ENCODE results near the gene KIAA1958. TPM values are rescaled to one million over a fixed set of nuclear protein-coding genes. Genes with fewer than 3 reads are reported as not detected.
"Not testable (repeated sequence)": the region's sequence is repeated elsewhere in the genome, so short reads cannot be mapped to it uniquely, and the experiment has no call there.

KIAA1958 gene
- total RNA-seq, 5 donors from 2014 or later (not counting 1 experiment from before 2014, with no cell fraction given): 4.6 to 6.4 (median 6.2) TPM

- H3K36me3 ChIP-seq (ENCODE audit: control insufficient read depth in 2 of 2, extremely low read depth in 1 of 2, insufficient read depth in 1 of 2, low read length in 1 of 2): no peaks in the 10 kb centered on the region
- no peaks in the 10 kb centered on the region for H3K9me3 ChIP-seq
- peaks cover 0 to 7% (median 0%) of the 10 kb centered on the region in 3 donors for H3K4me1 Mint-ChIP-seq
- DNase-seq (no peak), ATAC-seq (replicated peaks in 1 of 4) (no peak)
- no peak overlapping the region for H3K27ac ChIP-seq (ENCODE audit: low read length)
- no peaks in the 10 kb centered on the region for H3K27me3 ChIP-seq (replicated peaks in 1 of 2; ENCODE audit: control insufficient read depth in 2 of 2, extremely low read depth in 1 of 2, insufficient read depth in 2 of 2, low read length in 1 of 2)
- no peaks in the 10 kb centered on the region for H3K36me3 Mint-ChIP-seq
- H3K27me3 Mint-ChIP-seq: no peaks in the 10 kb centered on the region
- WGBS (ENCODE audit: insufficient coverage): no CpG with 5 or more reads among the region's 2 CpGs
- ChIA-PET POLR2A (no interaction called here), CTCF (interaction anchor here (0.6 kb wide), 2 partner anchors 23 to 129 kb away, joined by 4 to 5 read pairs; no protein-coding TSS in a partner anchor)
- no peaks in the 10 kb centered on the region for H3K9me3 Mint-ChIP-seq
- no peak overlapping the region for H3K27ac Mint-ChIP-seq
- no peak overlapping the region for H3K4me3 Mint-ChIP-seq
- H3K4me3 ChIP-seq (ENCODE audit: control insufficient read depth in 1 of 2, extremely low read depth in 1 of 2, low read length in 1 of 2): no peak overlapping the region
- H3K4me1 ChIP-seq (ENCODE audit: control insufficient read depth in 1 of 2, extremely low read depth in 1 of 2, insufficient read depth in 2 of 2, low read length in 2 of 2): no peaks in the 10 kb centered on the region
These were observed 21.8 kb downstream of the KIAA1958 start for GRCh38 chr9:112508377-112508776.

- POLR2A ChIA-PET: interaction anchor here in 1 of 2 donors (0.7 kb wide), 1 partner anchor 28 kb away, joined by 4 read pairs; no protein-coding TSS in a partner anchor
- H3K4me3 Mint-ChIP-seq; H3K4me3 ChIP-seq (ENCODE audit: control insufficient read depth in 1 of 2, extremely low read depth in 1 of 2, low read length in 1 of 2); H3K9me3 Mint-ChIP-seq; H3K9me3 ChIP-seq; H3K27ac ChIP-seq (ENCODE audit: low read length); H3K4me1 Mint-ChIP-seq; CTCF ChIA-PET; DNase-seq; H3K27ac Mint-ChIP-seq; H3K27me3 Mint-ChIP-seq; H3K36me3 Mint-ChIP-seq; H3K36me3 ChIP-seq (ENCODE audit: control insufficient read depth in 2 of 2, extremely low read depth in 1 of 2, insufficient read depth in 1 of 2, low read length in 1 of 2); ATAC-seq (replicated peaks in 1 of 4); H3K4me1 ChIP-seq (ENCODE audit: control insufficient read depth in 1 of 2, extremely low read depth in 1 of 2, insufficient read depth in 2 of 2, low read length in 2 of 2); H3K27me3 ChIP-seq (replicated peaks in 1 of 2; ENCODE audit: control insufficient read depth in 2 of 2, extremely low read depth in 1 of 2, insufficient read depth in 2 of 2, low read length in 1 of 2): not testable (repeated sequence)
- WGBS (ENCODE audit: insufficient coverage): no CpG with 5 or more reads among the region's 4 CpGs
These were observed 25.8 kb downstream of the KIAA1958 start for GRCh38 chr9:112512377-112512776.

DNA sequence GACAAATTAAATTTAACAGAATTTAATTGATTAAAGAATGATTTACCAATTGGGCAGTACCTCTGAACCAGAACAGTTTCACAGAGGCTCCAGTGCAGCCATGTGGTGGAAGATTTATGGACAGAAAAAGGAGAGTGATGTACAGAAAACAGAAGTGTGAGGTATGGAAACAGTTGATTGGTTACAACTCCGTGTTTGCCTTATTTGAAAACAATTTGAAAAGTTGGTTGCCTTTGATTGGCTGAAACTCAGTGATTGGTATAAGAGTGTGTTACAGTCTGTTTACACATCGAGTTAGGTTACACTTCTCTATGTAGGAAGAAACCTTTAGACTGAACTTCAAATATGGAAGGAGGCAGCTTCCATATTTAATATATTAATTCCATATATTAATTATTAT lies 30.1 kb downstream of the KIAA1958 start:
- ChIA-PET CTCF (no interaction called here), POLR2A (no interaction called here)
- ATAC-seq (replicated peaks in 1 of 4): no peak
- Histone ChIP-seq H3K27me3 (replicated peaks in 1 of 2; ENCODE audit: control insufficient read depth in 2 of 2, extremely low read depth in 1 of 2, insufficient read depth in 2 of 2, low read length in 1 of 2) (no peaks in the 10 kb centered on the region), H3K27ac (ENCODE audit: low read length) (no peak overlapping the region), H3K4me3 (ENCODE audit: control insufficient read depth in 1 of 2, extremely low read depth in 1 of 2, low read length in 1 of 2) (no peak overlapping the region), H3K9me3 (no peaks in the 10 kb centered on the region), H3K36me3 (ENCODE audit: control insufficient read depth in 2 of 2, extremely low read depth in 1 of 2, insufficient read depth in 1 of 2, low read length in 1 of 2) (no peaks in the 10 kb centered on the region), H3K4me1 (ENCODE audit: control insufficient read depth in 1 of 2, extremely low read depth in 1 of 2, insufficient read depth in 2 of 2, low read length in 2 of 2) (no peaks in the 10 kb centered on the region)
- Mint-ChIP-seq H3K36me3 (no peaks in the 10 kb centered on the region), H3K27ac (no peak overlapping the region), H3K4me1 (no peaks in the 10 kb centered on the region), H3K27me3 (no peaks in the 10 kb centered on the region), H3K4me3 (no peak overlapping the region), H3K9me3 (no peaks in the 10 kb centered on the region)
- 100% methylated on average over 1 of the region's 2 CpGs for WGBS (ENCODE audit: insufficient coverage)
- no peak for DNase-seq

DNA sequence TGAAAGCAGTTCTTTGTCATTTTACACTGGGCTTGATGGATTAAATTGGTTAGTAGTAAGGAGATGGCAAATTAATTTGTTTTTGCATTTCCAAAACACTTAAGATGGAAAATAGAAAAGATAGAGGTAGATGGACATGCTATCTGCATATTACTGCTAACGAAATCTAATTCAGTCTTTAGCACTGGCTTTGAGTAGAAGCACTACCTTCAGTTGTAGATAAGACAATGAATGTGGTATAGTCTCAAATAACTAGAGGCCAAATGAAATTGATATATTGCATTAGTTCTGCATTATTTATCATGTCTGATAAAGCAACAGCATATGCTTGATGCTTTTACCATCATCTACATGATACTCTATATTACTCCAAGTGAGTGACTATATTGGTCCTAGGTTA lies 33.4 kb downstream of the KIAA1958 start:
- Mint-ChIP-seq H3K9me3 (no peaks in the 10 kb centered on the region), H3K27ac (peak overlapping the region in 1 of 2 donors; percentile 44), H3K36me3 (no peaks in the 10 kb centered on the region), H3K4me3 (no peak overlapping the region), H3K4me1 (no peaks in the 10 kb centered on the region), H3K27me3 (no peaks in the 10 kb centered on the region)
- no peak for ATAC-seq (replicated peaks in 1 of 4)
- POLR2A ChIA-PET: no interaction called here
- Histone ChIP-seq H3K27me3 (replicated peaks in 1 of 2; ENCODE audit: control insufficient read depth in 2 of 2, extremely low read depth in 1 of 2, insufficient read depth in 2 of 2, low read length in 1 of 2) (no peaks in the 10 kb centered on the region), H3K36me3 (ENCODE audit: control insufficient read depth in 2 of 2, extremely low read depth in 1 of 2, insufficient read depth in 1 of 2, low read length in 1 of 2) (no peaks in the 10 kb centered on the region), H3K27ac (ENCODE audit: low read length) (no peak overlapping the region), H3K4me3 (ENCODE audit: control insufficient read depth in 1 of 2, extremely low read depth in 1 of 2, low read length in 1 of 2) (no peak overlapping the region), H3K9me3 (no peaks in the 10 kb centered on the region), H3K4me1 (ENCODE audit: control insufficient read depth in 1 of 2, extremely low read depth in 1 of 2, insufficient read depth in 2 of 2, low read length in 2 of 2) (no peaks in the 10 kb centered on the region)
- WGBS (ENCODE audit: insufficient coverage): no CpG with 5 or more reads among the region's 1 CpG
- CTCF ChIA-PET: no interaction called here
- no peak for DNase-seq

DNA sequence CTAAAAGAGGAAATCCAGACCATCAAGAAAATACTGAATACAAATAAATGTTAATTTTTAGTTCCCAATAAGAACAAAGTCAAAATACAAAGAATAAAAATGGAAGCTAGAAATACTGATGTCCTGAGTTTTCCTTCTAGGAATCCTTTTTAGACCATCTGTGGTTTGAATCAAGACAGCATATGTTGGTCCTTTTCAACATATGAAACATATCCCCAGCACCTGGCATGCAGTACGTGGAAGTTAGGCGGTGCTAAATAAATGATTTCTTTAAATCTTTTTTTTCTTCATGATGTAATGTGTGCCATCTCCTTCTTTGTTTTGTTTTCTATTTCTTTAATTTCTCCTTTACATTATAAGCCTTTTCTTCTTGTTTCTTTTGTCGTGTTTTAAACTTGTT lies 34.0 kb downstream of the KIAA1958 start:
- H3K27ac ChIP-seq (ENCODE audit: low read length): no peak overlapping the region
- DNase-seq (no peak), ATAC-seq (replicated peaks in 1 of 4) (no peak)
- H3K36me3 ChIP-seq (ENCODE audit: control insufficient read depth in 2 of 2, extremely low read depth in 1 of 2, insufficient read depth in 1 of 2, low read length in 1 of 2): no peaks in the 10 kb centered on the region
- H3K4me1 ChIP-seq (ENCODE audit: control insufficient read depth in 1 of 2, extremely low read depth in 1 of 2, insufficient read depth in 2 of 2, low read length in 2 of 2): no peaks in the 10 kb centered on the region
- H3K27me3 Mint-ChIP-seq: no peaks in the 10 kb centered on the region
- H3K27me3 ChIP-seq (replicated peaks in 1 of 2; ENCODE audit: control insufficient read depth in 2 of 2, extremely low read depth in 1 of 2, insufficient read depth in 2 of 2, low read length in 1 of 2): no peaks in the 10 kb centered on the region
- ChIA-PET POLR2A (interaction anchor here in 1 of 2 donors (0.5 kb wide), 1 partner anchor 382 kb away, joined by 6 read pairs; no protein-coding TSS in a partner anchor), CTCF (no interaction called here)
- H3K9me3 Mint-ChIP-seq: no peaks in the 10 kb centered on the region
- no CpG with 5 or more reads among the region's 3 CpGs for WGBS (ENCODE audit: insufficient coverage)
- no peaks in the 10 kb centered on the region for H3K4me1 Mint-ChIP-seq
- no peaks in the 10 kb centered on the region for H3K36me3 Mint-ChIP-seq
- H3K9me3 ChIP-seq: no peaks in the 10 kb centered on the region
- H3K4me3 ChIP-seq (ENCODE audit: control insufficient read depth in 1 of 2, extremely low read depth in 1 of 2, low read length in 1 of 2): no peak overlapping the region
- no peak overlapping the region for H3K27ac Mint-ChIP-seq
- H3K4me3 Mint-ChIP-seq: no peak overlapping the region

- Histone ChIP-seq H3K4me3 (ENCODE audit: control insufficient read depth in 1 of 2, extremely low read depth in 1 of 2, low read length in 1 of 2) (no peak overlapping the region), H3K27ac (ENCODE audit: low read length) (no peak overlapping the region), H3K4me1 (ENCODE audit: control insufficient read depth in 1 of 2, extremely low read depth in 1 of 2, insufficient read depth in 2 of 2, low read length in 2 of 2) (no peaks in the 10 kb centered on the region), H3K27me3 (replicated peaks in 1 of 2; ENCODE audit: control insufficient read depth in 2 of 2, extremely low read depth in 1 of 2, insufficient read depth in 2 of 2, low read length in 1 of 2) (no peaks in the 10 kb centered on the region), H3K9me3 (no peaks in the 10 kb centered on the region), H3K36me3 (ENCODE audit: control insufficient read depth in 2 of 2, extremely low read depth in 1 of 2, insufficient read depth in 1 of 2, low read length in 1 of 2) (no peaks in the 10 kb centered on the region)
- WGBS (ENCODE audit: insufficient coverage): no CpG with 5 or more reads among the region's 1 CpG
- ATAC-seq (replicated peaks in 1 of 4) (no peak), DNase-seq (no peak)
- ChIA-PET CTCF (no interaction called here), POLR2A (interaction anchor here in 1 of 2 donors (0.6 kb wide), 1 partner anchor 630 kb away, joined by 3 read pairs; no protein-coding TSS in a partner anchor)
- H3K4me1 Mint-ChIP-seq: peaks cover 0 to 13% (median 0%) of the 10 kb centered on the region in 3 donors
- H3K36me3 Mint-ChIP-seq: peaks cover 5% of the 10 kb centered on the region
- H3K27me3 Mint-ChIP-seq: no peaks in the 10 kb centered on the region
- H3K27ac Mint-ChIP-seq: no peak overlapping the region
- no peak overlapping the region for H3K4me3 Mint-ChIP-seq
- no peaks in the 10 kb centered on the region for H3K9me3 Mint-ChIP-seq
These were observed 40.3 kb downstream of the KIAA1958 start for GRCh38 chr9:112526973-112527372.

- H3K36me3 ChIP-seq (ENCODE audit: control insufficient read depth in 2 of 2, extremely low read depth in 1 of 2, insufficient read depth in 1 of 2, low read length in 1 of 2): no peaks in the 10 kb centered on the region
- H3K27ac ChIP-seq (ENCODE audit: low read length): no peak overlapping the region
- 88% methylated on average over 2 of the region's 2 CpGs for WGBS (ENCODE audit: insufficient coverage)
- Mint-ChIP-seq H3K4me3 (no peak overlapping the region), H3K27ac (no peak overlapping the region), H3K36me3 (peaks cover 5% of the 10 kb centered on the region), H3K4me1 (peaks cover 0 to 13% (median 0%) of the 10 kb centered on the region in 3 donors), H3K27me3 (no peaks in the 10 kb centered on the region), H3K9me3 (no peaks in the 10 kb centered on the region)
- H3K9me3 ChIP-seq: no peaks in the 10 kb centered on the region
- DNase-seq: no peak
- H3K27me3 ChIP-seq (replicated peaks in 1 of 2; ENCODE audit: control insufficient read depth in 2 of 2, extremely low read depth in 1 of 2, insufficient read depth in 2 of 2, low read length in 1 of 2): no peaks in the 10 kb centered on the region
- CTCF ChIA-PET: no interaction called here
- no peak overlapping the region for H3K4me3 ChIP-seq (ENCODE audit: control insufficient read depth in 1 of 2, extremely low read depth in 1 of 2, low read length in 1 of 2)
- no peaks in the 10 kb centered on the region for H3K4me1 ChIP-seq (ENCODE audit: control insufficient read depth in 1 of 2, extremely low read depth in 1 of 2, insufficient read depth in 2 of 2, low read length in 2 of 2)
- POLR2A ChIA-PET: no interaction called here
- no peak for ATAC-seq (replicated peaks in 1 of 4)
These were observed 41.3 kb downstream of the KIAA1958 start for GRCh38 chr9:112527959-112528358.
